Fibroblast of skin of scalp (primary cell): ENCODE results near the gene BMPER.
A peak's percentile ranks its signal among the peaks of the same experiment; 100 is the strongest.

Source experiments
- DNase-seq: peaks from one replicate; pipeline ENCODE4 v3.0.0-alpha.2; 2013

BMPER gene

GRCh38 chr7:34100661-34101060 lies 195.3 kb downstream of the BMPER start:
- DNase-seq, result no peak

- DNase-seq, result no peak
Measured at GRCh38 chr7:34104115-34104514, 198.8 kb downstream of the BMPER start.

GRCh38 chr7:34104992-34105391 lies 199.7 kb downstream of the BMPER start:
- peak; percentile 31 for DNase-seq

- peak; percentile 63 for DNase-seq
Measured at GRCh38 chr7:34107276-34107675, 201.9 kb downstream of the BMPER start.

GRCh38 chr7:34108165-34108564 lies 202.8 kb downstream of the BMPER start:
- DNase-seq, result no peak

GRCh38 chr7:34109936-34110780 lies 204.8 kb downstream of the BMPER start:
- DNase-seq, result no peak

- no peak for DNase-seq
Measured at GRCh38 chr7:34111031-34111430, 205.7 kb downstream of the BMPER start.

- no peak for DNase-seq
Measured at GRCh38 chr7:34115503-34115902, 210.2 kb downstream of the BMPER start.

GRCh38 chr7:34117573-34117972 lies 212.2 kb downstream of the BMPER start:
- DNase-seq, result no peak

GRCh38 chr7:34121366-34121765 lies 216.0 kb downstream of the BMPER start:
- DNase-seq, result no peak

GRCh38 chr7:34123316-34123715 lies 218.0 kb downstream of the BMPER start:
- no peak for DNase-seq

GRCh38 chr7:34124765-34125164 lies 219.4 kb downstream of the BMPER start:
- no peak for DNase-seq

GRCh38 chr7:34128762-34129161 lies 223.4 kb downstream of the BMPER start:
- DNase-seq, result peak; percentile 94

GRCh38 chr7:34130558-34131295 lies 225.4 kb downstream of the BMPER start:
- peak; percentile 80 for DNase-seq

GRCh38 chr7:34131371-34131770 lies 226.0 kb downstream of the BMPER start:
- peak; percentile 70 for DNase-seq

- peak; percentile 76 for DNase-seq
Measured at GRCh38 chr7:34133356-34133982, 228.1 kb downstream of the BMPER start.

- DNase-seq, result peak; percentile 80
Measured at GRCh38 chr7:34133983-34134782, 228.8 kb downstream of the BMPER start.

GRCh38 chr7:34135924-34136323 lies 230.6 kb downstream of the BMPER start:
- DNase-seq, result no peak

GRCh38 chr7:34136698-34137097 lies 231.4 kb downstream of the BMPER start:
- DNase-seq, result no peak

GRCh38 chr7:34137176-34137575 lies 231.8 kb downstream of the BMPER start:
- no peak for DNase-seq

GRCh38 chr7:34138483-34138882 lies 233.1 kb downstream of the BMPER start:
- no peak for DNase-seq

- DNase-seq, result no peak
Measured at GRCh38 chr7:34139086-34139485, 233.7 kb downstream of the BMPER start.

GRCh38 chr7:34140066-34140465 lies 234.7 kb downstream of the BMPER start:
- DNase-seq, result no peak
